ENCODE data around the gene CCDC78.

The CCDC78 gene

DNA sequence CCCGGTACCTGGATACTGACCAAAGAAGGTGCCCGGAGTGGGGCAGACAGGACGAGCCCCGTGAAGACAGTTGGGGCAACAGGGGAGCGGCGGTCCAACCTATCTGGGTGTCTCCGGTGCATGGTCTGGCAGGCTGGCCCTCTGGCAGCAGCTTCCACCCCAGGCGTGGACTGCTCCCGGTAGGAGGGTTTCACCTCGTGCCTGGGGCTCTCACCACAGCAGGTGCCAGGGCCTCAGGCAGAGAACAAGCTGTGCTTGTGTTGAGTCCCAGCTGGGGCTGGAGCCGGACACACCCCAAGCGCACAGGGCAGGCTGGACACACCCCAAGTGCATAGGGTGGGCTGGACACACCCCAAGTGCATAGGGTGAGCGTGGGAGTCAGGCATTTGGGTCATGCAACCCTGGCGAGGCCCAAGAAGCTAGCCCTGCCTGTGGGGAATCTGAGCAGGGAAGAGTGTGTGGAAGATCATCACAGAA is 19.1 kb downstream of the CCDC78 start:
- H3K27me3 ChIP-seq (ENCODE audit: insufficient read depth, low read depth): peaks cover 88% of the 10 kb centered on the region
- H3K27ac ChIP-seq: no peak overlapping the region
- peaks cover 21% of the 10 kb centered on the region for H3K4me1 ChIP-seq (ENCODE audit: low read depth, poor library complexity, severe bottlenecking)
- no peak overlapping the region for H3K4me3 ChIP-seq (IDR thresholded peaks at IDR 0.05; ENCODE audit: insufficient read depth, low read depth, low read length)
- TF ChIP-seq, protein P1, sequence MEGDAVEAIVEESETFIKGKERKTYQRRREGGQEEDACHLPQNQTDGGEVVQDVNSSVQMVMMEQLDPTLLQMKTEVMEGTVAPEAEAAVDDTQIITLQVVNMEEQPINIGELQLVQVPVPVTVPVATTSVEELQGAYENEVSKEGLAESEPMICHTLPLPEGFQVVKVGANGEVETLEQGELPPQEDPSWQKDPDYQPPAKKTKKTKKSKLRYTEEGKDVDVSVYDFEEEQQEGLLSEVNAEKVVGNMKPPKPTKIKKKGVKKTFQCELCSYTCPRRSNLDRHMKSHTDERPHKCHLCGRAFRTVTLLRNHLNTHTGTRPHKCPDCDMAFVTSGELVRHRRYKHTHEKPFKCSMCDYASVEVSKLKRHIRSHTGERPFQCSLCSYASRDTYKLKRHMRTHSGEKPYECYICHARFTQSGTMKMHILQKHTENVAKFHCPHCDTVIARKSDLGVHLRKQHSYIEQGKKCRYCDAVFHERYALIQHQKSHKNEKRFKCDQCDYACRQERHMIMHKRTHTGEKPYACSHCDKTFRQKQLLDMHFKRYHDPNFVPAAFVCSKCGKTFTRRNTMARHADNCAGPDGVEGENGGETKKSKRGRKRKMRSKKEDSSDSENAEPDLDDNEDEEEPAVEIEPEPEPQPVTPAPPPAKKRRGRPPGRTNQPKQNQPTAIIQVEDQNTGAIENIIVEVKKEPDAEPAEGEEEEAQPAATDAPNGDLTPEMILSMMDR (conservative IDR thresholded peaks at IDR 0.05; ENCODE audit: low read depth, low read length): no peak
- H3K36me3 ChIP-seq (ENCODE audit: insufficient read depth): no peaks in the 10 kb centered on the region
- no peak overlapping the region for H3K9ac ChIP-seq
- no peak overlapping the region for H3K4me2 ChIP-seq
- no peaks in the 10 kb centered on the region for H4K20me1 ChIP-seq (ENCODE audit: insufficient read depth)
- H3K79me2 ChIP-seq (ENCODE audit: insufficient read depth, low read depth): no peaks in the 10 kb centered on the region
- H2AFZ ChIP-seq (ENCODE audit: low read depth): no peak overlapping the region

DNA sequence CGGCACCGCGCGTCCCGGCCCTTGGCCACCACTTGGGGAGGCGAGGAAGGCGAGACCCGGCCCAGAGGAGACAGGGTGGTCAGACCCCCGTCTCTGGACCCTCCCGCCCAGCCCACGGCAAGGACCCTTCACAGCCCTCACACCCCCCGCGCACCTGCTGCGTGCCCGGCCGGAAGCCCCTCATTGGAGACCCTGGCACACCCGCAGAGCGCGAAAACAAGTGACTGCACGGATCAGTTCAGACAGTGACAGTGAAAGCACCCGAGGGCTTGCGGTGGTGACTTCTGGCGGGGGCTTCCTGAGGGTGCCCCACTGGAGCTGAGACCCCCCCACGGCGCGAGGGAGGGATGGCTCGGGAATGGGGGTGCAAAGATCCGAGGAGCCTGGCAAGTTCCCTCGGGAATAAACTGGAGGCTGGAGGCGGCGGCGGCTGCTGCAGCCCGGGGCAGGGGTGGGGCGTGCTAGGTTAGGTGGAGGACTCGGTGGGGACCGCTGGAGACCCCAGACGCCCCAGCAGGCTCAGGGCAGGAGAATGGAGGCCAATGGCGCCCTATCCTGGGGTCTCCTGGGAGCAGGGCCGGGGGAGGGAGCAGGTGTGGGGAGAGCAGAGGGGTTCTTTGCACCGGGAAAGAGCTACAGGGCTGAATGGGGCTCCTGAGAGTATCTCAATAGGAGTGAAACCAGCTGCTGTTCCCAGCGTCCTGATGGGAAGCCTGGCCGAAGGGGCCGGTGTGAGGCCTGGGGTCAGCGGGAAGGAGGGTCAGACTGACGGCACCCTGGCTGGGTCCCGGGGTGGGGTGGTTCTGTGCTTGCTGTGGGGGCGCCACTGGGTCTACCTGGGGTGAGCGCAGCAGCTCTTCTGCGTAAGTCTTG is 19.8 kb downstream of the CCDC78 start:
- H4K20me1 ChIP-seq (ENCODE audit: insufficient read depth): no peaks in the 10 kb centered on the region
- no peak overlapping the region for H2AFZ ChIP-seq (ENCODE audit: low read depth)
- H3K36me3 ChIP-seq (ENCODE audit: insufficient read depth): no peaks in the 10 kb centered on the region
- H3K27me3 ChIP-seq (ENCODE audit: insufficient read depth, low read depth): peaks cover 88% of the 10 kb centered on the region
- no peak overlapping the region for H3K4me3 ChIP-seq (IDR thresholded peaks at IDR 0.05; ENCODE audit: insufficient read depth, low read depth, low read length)
- no peaks in the 10 kb centered on the region for H3K79me2 ChIP-seq (ENCODE audit: insufficient read depth, low read depth)
- H3K4me1 ChIP-seq (ENCODE audit: low read depth, poor library complexity, severe bottlenecking): peaks cover 14% of the 10 kb centered on the region
- no peak overlapping the region for H3K4me2 ChIP-seq
- H3K27ac ChIP-seq: no peak overlapping the region
- TF ChIP-seq, protein P1 (conservative IDR thresholded peaks at IDR 0.05; ENCODE audit: low read depth, low read length): no peak
- H3K9ac ChIP-seq: no peak overlapping the region

DNA sequence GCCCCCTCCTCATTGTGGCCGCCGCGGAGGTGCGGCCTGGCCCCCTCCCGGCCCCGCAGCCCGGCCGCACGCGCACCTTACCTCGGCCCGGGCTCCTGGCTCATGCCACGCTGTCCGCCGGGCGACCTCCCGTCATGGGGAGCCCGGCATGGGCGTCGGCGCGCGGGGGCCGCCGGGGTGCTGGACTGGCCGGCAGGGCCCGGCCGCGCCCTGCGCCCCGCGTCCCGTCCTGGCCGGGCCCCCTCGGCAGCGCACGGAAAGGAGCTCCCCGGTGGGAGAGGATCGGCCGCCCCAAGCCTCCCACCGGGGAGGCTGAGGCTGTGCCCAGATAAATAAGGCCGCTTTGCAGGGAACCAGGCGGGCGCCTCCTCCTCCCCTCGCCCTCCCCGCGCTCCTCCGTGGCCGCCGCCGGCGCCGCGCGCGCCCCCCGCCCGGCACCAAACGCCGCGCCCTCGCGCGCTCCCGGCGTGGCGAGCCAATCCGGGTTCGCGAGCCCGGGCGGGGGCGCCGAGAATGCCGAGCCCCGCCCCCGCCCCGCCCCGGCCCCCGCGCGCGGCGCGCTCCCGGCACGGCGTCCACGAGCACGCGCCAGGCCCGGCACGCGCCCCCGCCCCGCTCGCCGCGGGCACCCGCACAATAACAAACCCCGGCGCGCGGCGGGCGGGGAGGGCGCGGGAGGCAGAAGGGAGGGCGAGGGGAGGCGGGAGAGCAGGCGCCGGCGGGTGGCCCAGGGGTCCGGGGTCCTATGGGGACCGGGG is 20.6 kb downstream of the CCDC78 start, which contains the start of gene FBXL16:
FBXL16 (minus strand) TSS at position 371 of the 758 bp plus-strand sequence. CDS start 8,396 bp downstream, outside the sequence.
- no peak within 1 kb of the TSS for H3K9ac ChIP-seq
- H4K20me1 ChIP-seq (ENCODE audit: insufficient read depth): no peaks in the 10 kb centered on the region
- no peak within 1 kb of the TSS for H3K4me2 ChIP-seq
- TF ChIP-seq, protein P1 (conservative IDR thresholded peaks at IDR 0.05; ENCODE audit: low read depth, low read length): no peak
- H3K4me1 ChIP-seq (ENCODE audit: low read depth, poor library complexity, severe bottlenecking): peaks cover 6% of the 10 kb centered on the region
- no peaks in the 10 kb centered on the region for H3K79me2 ChIP-seq (ENCODE audit: insufficient read depth, low read depth)
- H3K36me3 ChIP-seq (ENCODE audit: insufficient read depth): no peaks in the 10 kb centered on the region
- H3K27ac ChIP-seq: no peak within 1 kb of the TSS
- no peak within 1 kb of the TSS for H2AFZ ChIP-seq (ENCODE audit: low read depth)
- H3K4me3 ChIP-seq (IDR thresholded peaks at IDR 0.05; ENCODE audit: insufficient read depth, low read depth, low read length): no peak within 1 kb of the TSS
- H3K27me3 ChIP-seq (ENCODE audit: insufficient read depth, low read depth): peaks cover 88% of the 10 kb centered on the region

DNA sequence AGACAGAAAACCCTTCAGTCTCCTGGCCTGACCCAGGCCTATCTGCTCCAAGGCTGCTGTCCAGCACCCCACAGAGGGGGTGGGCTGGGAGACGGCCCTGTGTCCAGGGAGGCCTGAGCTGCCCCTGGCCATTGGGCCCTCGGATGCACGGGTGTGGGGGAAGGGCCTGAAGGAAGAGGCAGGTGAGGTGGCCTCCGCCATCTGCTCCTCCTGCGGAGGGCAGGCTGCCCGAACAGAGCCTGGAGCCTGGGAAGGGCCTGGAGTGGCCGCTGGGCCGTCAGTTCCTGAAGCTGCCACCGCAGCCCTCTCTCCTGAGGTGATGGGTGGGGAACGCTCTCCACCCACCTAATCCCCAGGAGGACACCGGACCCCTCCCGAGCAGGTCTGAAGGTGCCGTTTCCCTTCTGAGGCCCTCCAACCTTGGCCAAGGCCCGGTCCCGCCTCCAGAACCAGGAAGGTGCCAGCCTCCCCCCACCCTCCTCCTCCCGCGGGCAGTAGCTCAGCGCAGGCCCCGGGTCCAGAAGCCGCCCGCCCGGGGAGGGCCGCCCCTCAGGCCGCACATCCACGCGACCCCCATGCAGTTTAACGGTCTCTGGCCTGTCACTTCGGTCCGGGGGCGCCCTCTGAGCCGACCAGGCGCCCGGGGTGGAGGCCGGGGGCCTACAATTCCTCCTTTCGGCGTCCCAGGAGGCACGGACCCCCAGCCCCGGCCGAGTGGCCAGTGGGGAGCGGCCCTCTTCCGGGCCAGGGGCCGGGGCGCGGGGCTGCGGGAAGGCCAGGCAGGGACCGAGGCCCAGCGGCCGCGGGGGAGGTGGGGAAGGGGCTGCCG is 21.5 kb downstream of the CCDC78 start:
- no peaks in the 10 kb centered on the region for H3K79me2 ChIP-seq (ENCODE audit: insufficient read depth, low read depth)
- H4K20me1 ChIP-seq (ENCODE audit: insufficient read depth): no peaks in the 10 kb centered on the region
- TF ChIP-seq, protein P1 (conservative IDR thresholded peaks at IDR 0.05; ENCODE audit: low read depth, low read length): no peak
- H3K4me3 ChIP-seq (IDR thresholded peaks at IDR 0.05; ENCODE audit: insufficient read depth, low read depth, low read length): no peak overlapping the region
- H3K27me3 ChIP-seq (ENCODE audit: insufficient read depth, low read depth): peaks cover 88% of the 10 kb centered on the region
- no peak overlapping the region for H3K27ac ChIP-seq
- peaks cover 2% of the 10 kb centered on the region for H3K4me1 ChIP-seq (ENCODE audit: low read depth, poor library complexity, severe bottlenecking)
- H2AFZ ChIP-seq (ENCODE audit: low read depth): no peak overlapping the region
- H3K9ac ChIP-seq: no peak overlapping the region
- no peaks in the 10 kb centered on the region for H3K36me3 ChIP-seq (ENCODE audit: insufficient read depth)
- no peak overlapping the region for H3K4me2 ChIP-seq
